K562 (cell line): ENCODE results near the gene PLOD1. TPM values are rescaled to one million over a fixed set of nuclear protein-coding genes. Genes with fewer than 3 reads are reported as not detected.

ENCODE experiments used
- ATAC-seq: fragments of 200-7000 bp; cut with Tn5 transposase; 3 replicates; pipeline ENCODE4 v1.9.1; 2020; ENCODE audit warnings: moderate library complexity
- BruUV-seq: library from RNA; stranded (reverse); fragments of 400-500 nt; replicated peaks from 2 replicates; lab custom pipeline; 2021; lab: Mats Ljungman, UMichigan
- CTCF ChIA-PET: fragments of 300-600 bp; formaldehyde crosslinking; extraction: SDS; loops from one replicate; lab custom pipeline; 2021; ENCODE audit warnings: low intra/inter-chr PET ratio; lab: Yijun Ruan, JAX
- POLR2A ChIA-PET: fragments of 300-600, 350-650 bp; sonication (Branson Sonifier 250); formaldehyde crosslinking; extraction: SDS; loops from one replicate; lab custom pipeline; 2021; ENCODE audit warnings: antibody characterized with exemption, inconsistent platforms; lab: Yijun Ruan, JAX
- DNase-seq, 4 experiments: peaks; one replicate each; pipeline versions ENCODE4 v3.0.0 to v3.0.0-alpha.2; 2011 to 2018; ENCODE audit warnings: low spot score in 3 of 4, mixed read lengths in 3 of 4; ENCODE audit errors: extremely low read depth in 1 of 4
- FAIRE-seq: peaks from 2 replicates; lab custom pipeline; 2011; peaks lifted over from hg19 to GRCh38; lab: Jason Lieb, UNC
- H2AFZ ChIP-seq: 2 replicates; pipeline ENCODE4 v1.6.0; 2011; ENCODE audit warnings: low read depth, low read length, control low read depth, inconsistent platforms
- H3K27ac ChIP-seq: fragments of 200-600 bp; 3 replicates; pipeline ENCODE4 v1.8.0; 2011; ENCODE audit warnings: low read depth, mild to moderate bottlenecking, control low read depth, inconsistent platforms, low read length, moderate library complexity, mixed read lengths; ENCODE audit errors: extremely low read depth
- H3K27me3 ChIP-seq, 2 experiments: fragments of 300-600 bp in 1 of 2; 2 replicates in 1 of 2; 3 replicates in 1 of 2; pipeline versions ENCODE4 v1.6.0 to v1.8.0; 2011; ENCODE audit warnings: inconsistent platforms in 2 of 2, low read length in 2 of 2, mild to moderate bottlenecking in 1 of 2, mixed read lengths in 1 of 2, moderate library complexity in 1 of 2; ENCODE audit not compliant: control insufficient read depth in 2 of 2, insufficient read depth in 2 of 2
- H3K36me3 ChIP-seq: fragments of 300-600 bp; 3 replicates; pipeline ENCODE4 v1.8.0; 2011; ENCODE audit warnings: mild to moderate bottlenecking, low read length, inconsistent platforms; ENCODE audit not compliant: control insufficient read depth, insufficient read depth
- H3K4me1 ChIP-seq, 2 experiments: fragments of 200-600 bp in 1 of 2; replicated peaks in 1 of 2; 2 replicates in 1 of 2; 3 replicates in 1 of 2; pipeline versions ENCODE4 v1.5.1 to v1.8.0; 2011; ENCODE audit warnings: inconsistent platforms in 2 of 2, low read length in 2 of 2, mild to moderate bottlenecking in 1 of 2, mixed read lengths in 1 of 2, moderate library complexity in 1 of 2; ENCODE audit not compliant: control insufficient read depth in 2 of 2, insufficient read depth in 2 of 2
- H3K4me2 ChIP-seq: 2 replicates; pipeline ENCODE4 v1.6.1; 2011; ENCODE audit warnings: low read length, control low read depth, inconsistent platforms, mixed read lengths; ENCODE audit not compliant: insufficient read depth
- H3K4me3 ChIP-seq: fragments of 200-600 bp; sonication (generic), shearing (Covaris generic); 2 replicates; pipeline ENCODE4 v1.5.1; 2016; ENCODE audit warnings: control low read depth, inconsistent platforms
- H3K79me2 ChIP-seq: fragments of 200-600 bp; 3 replicates; pipeline ENCODE4 v1.8.0; 2011; ENCODE audit warnings: low read length, inconsistent platforms; ENCODE audit not compliant: control insufficient read depth, insufficient read depth
- H3K9ac ChIP-seq, 2 experiments: 2 replicates each; pipeline versions ENCODE4 v1.6.0 to v1.6.1; 2011; ENCODE audit warnings: low read depth in 2 of 2, low read length in 2 of 2, control low read depth in 1 of 2, inconsistent platforms in 1 of 2, mild to moderate bottlenecking in 1 of 2, mixed read lengths in 1 of 2; ENCODE audit not compliant: insufficient read depth in 1 of 2
- H3K9me1 ChIP-seq: one replicate; pipeline ENCODE4 v1.6.0; 2011; ENCODE audit warnings: inconsistent platforms, mild to moderate bottlenecking, low read length, moderate library complexity; ENCODE audit not compliant: control insufficient read depth, insufficient read depth
- H3K9me3 ChIP-seq: replicated peaks from 2 replicates; pipeline ENCODE4 v1.5.1; 2011; ENCODE audit warnings: low read depth, low read length, inconsistent platforms; ENCODE audit not compliant: control insufficient read depth, insufficient read depth
- H4K20me1 ChIP-seq: replicated peaks from 2 replicates; pipeline ENCODE4 v1.6.1; 2011; ENCODE audit warnings: low read length, inconsistent platforms, mixed read lengths; ENCODE audit not compliant: control insufficient read depth, insufficient read depth
- CBFB ChIP-seq: sonication (generic); formaldehyde crosslinking; IDR thresholded peaks from 2 replicates; pipeline ENCODE4 v1.4.0; 2020; ENCODE audit warnings: mild to moderate bottlenecking, missing genetic modification reagents
- FOXJ3 ChIP-seq: sonication (generic); formaldehyde crosslinking; IDR thresholded peaks from 2 replicates; pipeline ENCODE4 v1.4.0; 2020; ENCODE audit warnings: mild to moderate bottlenecking, missing genetic modification reagents
- POLR2G ChIP-seq: fragments of 200-400 bp; formaldehyde crosslinking; IDR thresholded peaks from 2 replicates; pipeline ENCODE4 v1.6.1; 2017; ENCODE audit warnings: low read depth, mild to moderate bottlenecking, antibody characterized with exemption, low read length, moderate library complexity
- RREB1 ChIP-seq: fragments of 250-450 bp; sonication (Bioruptor Pico); IDR thresholded peaks from 2 replicates; pipeline ENCODE4 v1.4.0; 2020
- SAFB2 ChIP-seq: fragments of 200-400 bp; formaldehyde crosslinking; IDR thresholded peaks from 2 replicates; pipeline ENCODE4 v1.6.1; 2018; ENCODE audit warnings: borderline replicate concordance, low read length, low read depth, moderate library complexity; ENCODE audit not compliant: severe bottlenecking
- ZFP36 ChIP-seq: fragments of 150-350 bp; IDR thresholded peaks from 2 replicates; pipeline ENCODE4 v1.6.1; 2018; ENCODE audit warnings: low read length, low read depth; ENCODE audit not compliant: partially characterized antibody
- ZNF589 ChIP-seq: fragments of 200-800 bp; sonication (Bioruptor generic); IDR thresholded peaks from 2 replicates; pipeline ENCODE4 v1.6.1; 2016; ENCODE audit warnings: low read depth, missing genetic modification characterization, missing compliant biosample characterization
- WGBS: fragments of 100-300 bp; shearing (Covaris generic); methylation state at CpG from one replicate; pipeline ENCODE4 v1.1.6; 2016; ENCODE audit warnings: low coverage, mixed read lengths; ENCODE audit not compliant: insufficient coverage; ENCODE audit errors: missing lambda C conversion rate; 5-methylcytosine and 5-hydroxymethylcytosine counted together
- in situ Hi-C: fragments of 300-500 bp; cut with MboI; formaldehyde crosslinking; loops from 4 replicates; pipeline ENCODE4 v1.15.0; 2018; ENCODE audit warnings: inconsistent platforms, mixed read lengths
- intact Hi-C: fragments of 100-400 bp; cut with micrococcal nuclease; formaldehyde crosslinking; loops from 2 replicates; pipeline ENCODE4 v1.14.2; 2022
- polyA plus RNA-seq, 8 experiments: library from polyadenylated mRNA; depleted of rRNA in 4 of 8; stranded (reverse) in 5 of 8; unstranded in 3 of 8; fragments of >200 nt; fragmentation: Nextera tagmentation in 2 of 8; fragmentation: Illumina TruSeq in 1 of 8; extraction: Ambion mirVana in 2 of 8; extraction: Trizol in 1 of 8; gene quantifications; 2 replicates each; pipeline versions ENCODE4 v1.2.1 to v1.2.3, GENCODE V29; 2011 to 2014; ENCODE audit warnings: inconsistent platforms in 1 of 8, missing spikeins in 1 of 8
- total RNA-seq, 7 experiments: library from RNA; depleted of rRNA in 6 of 7; stranded (reverse); fragments of >200 nt in 6 of 7; fragmentation: Illumina TruSeq in 2 of 7; extraction: Trizol in 2 of 7; gene quantifications; 2 replicates each; pipeline versions ENCODE4 v1.2.1 to v1.2.3, GENCODE V29; 2011 to 2021; ENCODE audit warnings: low replicate concordance in 1 of 7
- TF ChIP-seq, protein P1 (sequence below): fragments of 150-350 bp; IDR thresholded peaks from 2 replicates; pipeline ENCODE4 v1.6.1; 2014; ENCODE audit warnings: low read depth, mild to moderate bottlenecking, low read length, borderline replicate concordance

The PLOD1 gene
- total and polyA plus RNA-seq, 9 of the 15 experiments (the other 6 are each of a cell fraction or from before 2014, with no cell fraction given): 16.6 to 90.8 (median 52.7) TPM

- WGBS: 64% methylated on average over 3 of the region's 3 CpGs
- no peak for DNase-seq
- Histone ChIP-seq H3K4me3 (no peak overlapping the region), H3K9ac (no peak overlapping the region), H3K4me2 (no peak overlapping the region), H3K27me3 (no peaks in the 10 kb centered on the region), H3K27ac (no peak overlapping the region), H2AFZ (no peak overlapping the region), H3K9me3 (no peaks in the 10 kb centered on the region), H3K4me1 (peaks cover 2 to 6% of the 10 kb centered on the region in 2 experiments; a peak in 3 of 5 replicates), H3K9me1 (no peaks in the 10 kb centered on the region), H3K36me3 (peaks cover 90% of the 10 kb centered on the region), H4K20me1 (no peaks in the 10 kb centered on the region), H3K79me2 (no peaks in the 10 kb centered on the region)
- TF ChIP-seq FOXJ3 (CRISPR knock-in tag): no peak
- TF ChIP-seq ZNF589 (CRISPR knock-in tag): no peak
- TF ChIP-seq CBFB (CRISPR knock-in tag): no peak
- TF ChIP-seq SAFB2: no peak
- TF ChIP-seq ZFP36: no peak
- TF ChIP-seq, protein P1, sequence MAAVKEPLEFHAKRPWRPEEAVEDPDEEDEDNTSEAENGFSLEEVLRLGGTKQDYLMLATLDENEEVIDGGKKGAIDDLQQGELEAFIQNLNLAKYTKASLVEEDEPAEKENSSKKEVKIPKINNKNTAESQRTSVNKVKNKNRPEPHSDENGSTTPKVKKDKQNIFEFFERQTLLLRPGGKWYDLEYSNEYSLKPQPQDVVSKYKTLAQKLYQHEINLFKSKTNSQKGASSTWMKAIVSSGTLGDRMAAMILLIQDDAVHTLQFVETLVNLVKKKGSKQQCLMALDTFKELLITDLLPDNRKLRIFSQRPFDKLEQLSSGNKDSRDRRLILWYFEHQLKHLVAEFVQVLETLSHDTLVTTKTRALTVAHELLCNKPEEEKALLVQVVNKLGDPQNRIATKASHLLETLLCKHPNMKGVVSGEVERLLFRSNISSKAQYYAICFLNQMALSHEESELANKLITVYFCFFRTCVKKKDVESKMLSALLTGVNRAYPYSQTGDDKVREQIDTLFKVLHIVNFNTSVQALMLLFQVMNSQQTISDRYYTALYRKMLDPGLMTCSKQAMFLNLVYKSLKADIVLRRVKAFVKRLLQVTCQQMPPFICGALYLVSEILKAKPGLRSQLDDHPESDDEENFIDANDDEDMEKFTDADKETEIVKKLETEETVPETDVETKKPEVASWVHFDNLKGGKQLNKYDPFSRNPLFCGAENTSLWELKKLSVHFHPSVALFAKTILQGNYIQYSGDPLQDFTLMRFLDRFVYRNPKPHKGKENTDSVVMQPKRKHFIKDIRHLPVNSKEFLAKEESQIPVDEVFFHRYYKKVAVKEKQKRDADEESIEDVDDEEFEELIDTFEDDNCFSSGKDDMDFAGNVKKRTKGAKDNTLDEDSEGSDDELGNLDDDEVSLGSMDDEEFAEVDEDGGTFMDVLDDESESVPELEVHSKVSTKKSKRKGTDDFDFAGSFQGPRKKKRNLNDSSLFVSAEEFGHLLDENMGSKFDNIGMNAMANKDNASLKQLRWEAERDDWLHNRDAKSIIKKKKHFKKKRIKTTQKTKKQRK: no peak
- no peak for TF ChIP-seq RREB1 (CRISPR knock-in tag)
- TF ChIP-seq POLR2G: no peak
- intact Hi-C loops (no loop called here), in situ Hi-C loops (no loop called here)
- ChIA-PET POLR2A (interaction anchor here (1.1 to 1.4 kb wide), 4 partner anchors 11 to 91 kb away, joined by 3 to 7 read pairs (median 4); no protein-coding TSS in a partner anchor), CTCF (no interaction called here)
- ATAC-seq: no peak
- FAIRE-seq: no peak
- no TSS peak for BruUV-seq
These were observed 64.7 kb downstream of the PLOD1 start for GRCh38 chr1:11999236-11999635.
